ENCODE results near the gene SGCA. TPM values are rescaled to one million over a fixed set of nuclear protein-coding genes. Genes with fewer than 3 reads are reported as not detected.

The SGCA gene
- total and polyA plus RNA-seq, 2 of the 13 experiments (the other 11 are each of a cell fraction or from before 2014, with no cell fraction given) = not detected

- TF ChIP-seq RERE (CRISPR knock-in tag; IDR thresholded peaks at IDR 0.05; ENCODE audit: low read depth) (no peak), MXI1 (IDR thresholded peaks at IDR 0.05; ENCODE audit: borderline replicate concordance, low read depth, low read length) (no peak), GMEB1 (CRISPR knock-in tag; IDR thresholded peaks at IDR 0.05; ENCODE audit: borderline replicate concordance) (peak; percentile 52), ZNF670 (CRISPR knock-in tag; IDR thresholded peaks at IDR 0.05; ENCODE audit: borderline replicate concordance) (no peak), SMYD3 (CRISPR knock-in tag; IDR thresholded peaks at IDR 0.05) (no peak), NR3C1 (CRISPR knock-in tag; IDR thresholded peaks at IDR 0.05) (no peak), MLXIP (CRISPR knock-in tag; IDR thresholded peaks at IDR 0.05; ENCODE audit: borderline replicate concordance) (no peak), ZNF629 (CRISPR knock-in tag; conservative IDR thresholded peaks at IDR 0.05) (no peak), NFE2L2 (IDR thresholded peaks at IDR 0.05; ENCODE audit: low read length) (no peak; the same call in 1 of the 2 replicates), SP1 (IDR thresholded peaks at IDR 0.05) (no peak), SP1 (CRISPR knock-in tag; IDR thresholded peaks at IDR 0.05) (peak; percentile 69), ZNF550 (CRISPR knock-in tag; IDR thresholded peaks at IDR 0.05; ENCODE audit: borderline replicate concordance) (no peak), FUBP1 (CRISPR knock-in tag; IDR thresholded peaks at IDR 0.05; ENCODE audit: borderline replicate concordance) (0 out of 2 replicates have a peak, but pooled peaks have one; percentile 54), CBX5 (CRISPR knock-in tag; IDR thresholded peaks at IDR 0.05; ENCODE audit: borderline replicate concordance) (peak; percentile 55; the same call in 1 of the 2 replicates), ZFY (CRISPR knock-in tag; IDR thresholded peaks at IDR 0.05) (peak; percentile 32; the same call in 1 of the 2 replicates), POLR2AphosphoS5 (IDR thresholded peaks at IDR 0.05; ENCODE audit: low read depth, low read length) (no peak), HDAC1 (CRISPR knock-in tag; IDR thresholded peaks at IDR 0.05) (peak; percentile 60; the same call in 1 of the 2 replicates)
These were observed 12.4 kb downstream of the SGCA start (continued) for GRCh38 chr17:50177983-50178834.
